Ramos (cell line): ENCODE measurements around the gene CA4.
"Not testable (repeated sequence)": the region's sequence is repeated elsewhere in the genome, so short reads cannot be mapped to it uniquely, and the experiment has no call there.

ENCODE experiments used
- in situ Hi-C: fragments of 300-500 bp; cut with MboI; formaldehyde crosslinking; loops from one replicate; pipeline ENCODE4 v1.14.3; 2022; ENCODE audit warnings: low sequenced_read_pairs; ENCODE audit not compliant: unreplicated experiment

Gene CA4

GRCh38 chr17:60149691-60150582 is at the start of gene CA4:
Gene CA4 (plus strand): TSS chr17:60149973. CDS start chr17:60150035, 62 bp downstream.
- in situ Hi-C loops: no loop called here

GRCh38 chr17:60100577-60100976 is 49.2 kb upstream of the CA4 start:
- in situ Hi-C loops: not testable (repeated sequence)

- in situ Hi-C loops: not testable (repeated sequence)
These were observed 47.6 kb upstream of the CA4 start for GRCh38 chr17:60102015-60102631.

- in situ Hi-C loops: no loop called here
These were observed 47.1 kb upstream of the CA4 start for GRCh38 chr17:60102632-60103096.

GRCh38 chr17:60103957-60104356 is 45.8 kb upstream of the CA4 start:
- in situ Hi-C loops: no loop called here

- in situ Hi-C loops: no loop called here
These were observed 43.3 kb upstream of the CA4 start for GRCh38 chr17:60106340-60107059.

- in situ Hi-C loops: no loop called here
These were observed 42.1 kb upstream of the CA4 start for GRCh38 chr17:60107526-60108257.

GRCh38 chr17:60108309-60108708 is 41.5 kb upstream of the CA4 start:
- in situ Hi-C loops: not testable (repeated sequence)

GRCh38 chr17:60108712-60109111 is 41.1 kb upstream of the CA4 start:
- in situ Hi-C loops: no loop called here

- in situ Hi-C loops: no loop called here
These were observed 40.6 kb upstream of the CA4 start for GRCh38 chr17:60109161-60109560.

GRCh38 chr17:60110586-60110985 is 39.2 kb upstream of the CA4 start:
- in situ Hi-C loops: no loop called here

- in situ Hi-C loops: not testable (repeated sequence)
These were observed 38.1 kb upstream of the CA4 start for GRCh38 chr17:60111661-60112060.

GRCh38 chr17:60115364-60115763 is 34.4 kb upstream of the CA4 start:
- in situ Hi-C loops: not testable (repeated sequence)

GRCh38 chr17:60116196-60116595 is 33.6 kb upstream of the CA4 start:
- in situ Hi-C loops: not testable (repeated sequence)

GRCh38 chr17:60119162-60119561 is 30.6 kb upstream of the CA4 start:
- in situ Hi-C loops: not testable (repeated sequence)

GRCh38 chr17:60119807-60120748 is 29.7 kb upstream of the CA4 start:
- in situ Hi-C loops: not testable (repeated sequence)

- in situ Hi-C loops: no loop called here
These were observed 22.4 kb upstream of the CA4 start for GRCh38 chr17:60127068-60128064.
